Naive thymus-derived CD4-positive, alpha-beta T cell (primary cell): Measurements from ENCODE around the gene ABHD2. TPM values are rescaled to one million over a fixed set of nuclear protein-coding genes. Genes with fewer than 3 reads are reported as not detected.

Experiments used
- ATAC-seq: fragments of 150-1000 bp; cut with Tn5 transposase; 2 replicates; pipeline ENCODE4 v1.10.0; 2021; ENCODE audit warnings: mild to moderate bottlenecking, moderate library complexity
- CTCF ChIA-PET: fragments of 350-600 bp; sonication (Branson Sonifier 250); formaldehyde crosslinking; loops from one replicate; lab custom pipeline; 2021; ENCODE audit warnings: antibody characterized with exemption; lab: Charles Lee
- POLR2A ChIA-PET: fragments of 350-600 bp; sonication (Branson Sonifier 250); formaldehyde crosslinking; loops from one replicate; lab custom pipeline; 2021; ENCODE audit warnings: antibody characterized with exemption, inconsistent platforms; lab: Charles Lee
- DNase-seq, 9 donors: peaks; one replicate each; pipeline versions ENCODE4 v3.0.0 to v3.0.0-alpha.2; 2020 to 2022; ENCODE audit warnings: mixed read lengths in 1 of 9
- H3K27ac ChIP-seq: one replicate; pipeline ENCODE4 v1.7.0; 2013; ENCODE audit warnings: mild to moderate bottlenecking, low read depth, low read length, moderate library complexity
- H3K27me3 ChIP-seq, 2 donors: one replicate each; pipeline ENCODE4 v1.7.0; 2013; ENCODE audit warnings: low read length in 2 of 2, mild to moderate bottlenecking in 2 of 2, moderate library complexity in 2 of 2; ENCODE audit not compliant: control insufficient read depth in 2 of 2, insufficient read depth in 2 of 2
- H3K36me3 ChIP-seq, 3 experiments: 1 replicate in 2 of 3; 2 replicates in 1 of 3; pipeline ENCODE4 v1.7.0; 2013; ENCODE audit warnings: low read length in 3 of 3, mild to moderate bottlenecking in 3 of 3, moderate library complexity in 1 of 3; ENCODE audit not compliant: insufficient read depth in 3 of 3, control insufficient read depth in 2 of 3
- H3K4me1 ChIP-seq, 2 donors: one replicate each; pipeline ENCODE4 v1.7.0; 2013; ENCODE audit warnings: low read length in 2 of 2, mild to moderate bottlenecking in 2 of 2, moderate library complexity in 1 of 2; ENCODE audit not compliant: control insufficient read depth in 2 of 2, insufficient read depth in 2 of 2
- H3K4me3 ChIP-seq: 2 replicates; pipeline ENCODE4 v1.7.0; 2013; ENCODE audit warnings: mild to moderate bottlenecking, low read length
- H3K9me3 ChIP-seq, 3 experiments: 1 replicate in 2 of 3; 2 replicates in 1 of 3; pipeline ENCODE4 v1.7.0; 2013; ENCODE audit warnings: low read length in 3 of 3; ENCODE audit not compliant: control insufficient read depth in 2 of 3
- H3K27ac Mint-ChIP-seq, 9 donors: one replicate each; pipeline ENCODE4 v1.8.0; 2020 to 2022; ENCODE audit warnings: mixed read lengths in 9 of 9, mild to moderate bottlenecking in 8 of 9, moderate library complexity in 5 of 9, inconsistent platforms in 2 of 9
- H3K27me3 Mint-ChIP-seq, 5 donors: one replicate each; pipeline ENCODE4 v1.8.0; 2021 to 2022; ENCODE audit warnings: mixed read lengths in 5 of 5, mild to moderate bottlenecking in 1 of 5
- H3K36me3 Mint-ChIP-seq, 5 donors: one replicate each; pipeline ENCODE4 v1.8.0; 2020 to 2022; ENCODE audit warnings: mixed read lengths in 5 of 5, mild to moderate bottlenecking in 3 of 5, inconsistent platforms in 1 of 5
- H3K4me1 Mint-ChIP-seq, 7 donors: one replicate each; pipeline ENCODE4 v1.8.0; 2020 to 2022; ENCODE audit warnings: mixed read lengths in 7 of 7, mild to moderate bottlenecking in 3 of 7, inconsistent platforms in 1 of 7
- H3K4me3 Mint-ChIP-seq, 10 donors: one replicate each; pipeline ENCODE4 v1.8.0; 2020 to 2022; ENCODE audit warnings: mild to moderate bottlenecking in 10 of 10, mixed read lengths in 10 of 10, moderate library complexity in 6 of 10, inconsistent platforms in 2 of 10
- H3K9me3 Mint-ChIP-seq, 11 donors: one replicate each; pipeline ENCODE4 v1.8.0; 2020 to 2022; ENCODE audit warnings: mixed read lengths in 11 of 11, mild to moderate bottlenecking in 4 of 11, inconsistent platforms in 1 of 11, moderate library complexity in 1 of 11
- intact Hi-C, 2 donors: fragments of 100-400 bp; cut with micrococcal nuclease; formaldehyde crosslinking; loops; one replicate each; pipeline ENCODE4 v1.15.1; 2023
- polyA plus RNA-seq, 2 donors: library from polyadenylated mRNA; unstranded; fragments of 300-500 nt; fragmentation: Illumina TruSeq; gene quantifications; one replicate each; pipeline ENCODE4 v1.2.3, GENCODE V29; 2021
- total RNA-seq, 6 experiments: library from RNA in 5 of 6; stranded (reverse) in 5 of 6; gene quantifications; 1 replicate in 5 of 6; 2 replicates in 1 of 6; pipeline ENCODE4 v1.2.3 and lab custom pipeline; 2021 to 2026

The ABHD2 gene
- total and polyA plus RNA-seq, 7 experiments from 2014 or later, result 19.4 to 85.0 (median 63.6) TPM

DNA sequence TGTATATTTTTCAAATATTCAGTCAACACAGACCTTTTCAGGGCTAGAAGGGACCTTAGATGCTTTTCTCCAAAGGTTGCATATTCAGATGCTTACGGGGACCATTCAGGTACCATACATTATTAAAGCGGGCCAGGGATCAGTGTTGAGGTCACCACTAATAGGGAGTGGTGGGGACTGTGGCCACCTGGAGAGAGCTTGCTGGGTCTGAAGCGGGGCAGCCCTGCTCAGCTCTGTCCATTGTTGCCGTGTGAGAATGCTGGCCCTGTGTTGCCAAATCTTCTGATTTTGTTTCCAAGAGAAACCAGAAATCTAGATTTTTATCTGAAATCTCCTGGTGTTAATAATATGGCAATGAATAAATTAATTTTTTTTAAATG, 23.7 kb downstream of the ABHD2 start:
- intact Hi-C loops, result no loop called here
- H3K27me3 ChIP-seq, result no peaks in the 10 kb centered on the region
- no peaks in the 10 kb centered on the region for H3K9me3 ChIP-seq
- CTCF ChIA-PET, result interaction anchor here (1.8 kb wide), 1 partner anchor 13 kb away, joined by 4 read pairs; no protein-coding TSS in a partner anchor
- H3K4me3 ChIP-seq, result no peak overlapping the region
- peaks cover 3 to 41% (median 6%) of the 10 kb centered on the region in 5 donors for H3K36me3 Mint-ChIP-seq
- H3K27ac ChIP-seq, result no peak overlapping the region
- H3K4me1 ChIP-seq, result peaks cover 0 to 9% of the 10 kb centered on the region in 2 donors
- no peak overlapping the region for H3K27ac Mint-ChIP-seq
- no peak overlapping the region for H3K4me3 Mint-ChIP-seq
- H3K27me3 Mint-ChIP-seq, result no peaks in the 10 kb centered on the region
- peaks cover 8 to 45% (median 21%) of the 10 kb centered on the region in 7 donors for H3K4me1 Mint-ChIP-seq
- ATAC-seq (no peak), DNase-seq (no peak)
- no peaks in the 10 kb centered on the region for H3K9me3 Mint-ChIP-seq
- POLR2A ChIA-PET, result no interaction called here
- peaks cover 0 to 28% (median 8%) of the 10 kb centered on the region in 3 experiments for H3K36me3 ChIP-seq

DNA sequence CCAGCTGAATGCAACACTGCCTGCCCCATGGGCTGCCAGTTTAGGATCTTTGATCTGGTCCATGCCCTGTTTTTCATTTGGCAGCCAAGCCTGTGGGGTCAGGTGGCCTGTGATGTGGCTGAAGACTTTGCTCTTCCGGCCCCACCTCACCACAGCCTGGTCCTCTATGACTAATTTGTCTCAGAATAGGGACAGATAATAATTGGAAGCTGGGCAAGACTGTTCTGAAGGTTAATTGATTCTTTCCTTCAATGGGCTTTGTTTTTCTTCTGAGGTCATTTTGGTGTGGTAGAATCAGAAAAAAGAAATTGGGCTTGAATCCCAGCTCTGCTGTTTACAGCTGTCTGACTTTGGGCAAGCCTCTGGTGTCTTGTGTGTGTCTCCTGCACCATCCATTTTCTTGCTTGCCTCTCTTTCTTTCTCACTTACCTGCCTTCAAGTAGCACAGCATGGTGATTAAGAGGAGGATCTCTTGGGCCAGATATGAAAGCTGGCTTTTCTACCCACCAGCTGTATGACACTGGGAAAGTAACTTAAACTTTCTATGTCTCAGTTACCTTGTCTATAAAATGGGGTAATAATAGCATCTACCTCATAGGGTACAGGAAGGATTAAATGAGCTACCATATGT, 24.2 kb downstream of the ABHD2 start:
- no peaks in the 10 kb centered on the region for H3K9me3 ChIP-seq
- peaks cover 0 to 9% of the 10 kb centered on the region in 2 donors for H3K4me1 ChIP-seq
- Mint-ChIP-seq H3K4me3 (no peak overlapping the region), H3K27me3 (no peaks in the 10 kb centered on the region), H3K27ac (peak overlapping the region in 2 of 9 donors; percentile 2 to 80), H3K9me3 (no peaks in the 10 kb centered on the region), H3K36me3 (peaks cover 5 to 38% (median 8%) of the 10 kb centered on the region in 5 donors), H3K4me1 (peaks cover 6 to 40% (median 16%) of the 10 kb centered on the region in 7 donors)
- no peak overlapping the region for H3K27ac ChIP-seq
- DNase-seq, result no peak
- ChIA-PET POLR2A (no interaction called here), CTCF (interaction anchor here (1.3 to 1.8 kb wide), 2 partner anchors 14 to 18 kb away, joined by 3 to 4 read pairs; no protein-coding TSS in a partner anchor)
- H3K36me3 ChIP-seq, result peaks cover 0 to 32% (median 8%) of the 10 kb centered on the region in 3 experiments
- intact Hi-C loops, result no loop called here
- no peak overlapping the region for H3K4me3 ChIP-seq
- ATAC-seq, result peak; percentile 31
- H3K27me3 ChIP-seq, result no peaks in the 10 kb centered on the region

DNA sequence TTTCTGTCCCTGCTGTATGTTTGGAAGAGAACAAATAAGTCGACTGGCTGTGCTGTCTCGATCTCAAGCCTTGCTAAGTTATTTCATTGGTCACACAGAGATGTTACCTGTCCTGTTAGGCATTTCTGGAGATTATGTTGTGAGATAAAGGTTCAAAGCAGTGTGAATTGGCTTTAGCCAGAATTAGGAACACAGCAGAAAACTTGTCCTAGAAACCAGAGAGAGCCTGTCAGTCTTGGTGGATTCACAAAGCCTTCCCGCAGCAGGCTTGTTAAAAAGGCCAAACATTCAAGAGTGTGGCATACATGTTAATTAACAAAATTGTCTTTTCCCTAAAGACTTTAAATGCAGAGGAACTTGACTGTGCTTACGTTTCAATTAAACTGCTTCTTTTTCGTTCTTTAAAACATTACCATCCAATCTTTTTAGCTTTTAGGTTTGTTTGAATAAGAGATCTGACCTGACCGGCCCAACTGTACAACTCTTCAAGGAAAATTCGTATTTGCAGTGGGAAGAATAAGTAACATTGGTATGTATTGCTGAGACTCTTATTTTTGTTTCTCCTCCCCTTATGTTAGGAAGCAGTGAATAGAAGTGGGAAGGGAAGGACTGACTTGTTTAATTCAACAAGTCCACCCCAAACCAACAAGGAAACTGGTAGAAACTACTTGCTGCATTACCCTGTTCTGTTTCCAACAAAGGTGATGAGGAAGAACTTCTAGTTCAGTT, 25.2 kb downstream of the ABHD2 start:
- H3K4me3 ChIP-seq, result no peak overlapping the region
- peaks cover 8 to 38% (median 12%) of the 10 kb centered on the region in 5 donors for H3K36me3 Mint-ChIP-seq
- peaks cover 0 to 9% of the 10 kb centered on the region in 2 donors for H3K4me1 ChIP-seq
- H3K36me3 ChIP-seq, result peaks cover under 1 to 39% (median 8%) of the 10 kb centered on the region in 3 experiments
- CTCF ChIA-PET, result interaction anchor here (1.0 to 1.8 kb wide), 3 partner anchors 15 to 17 kb away, joined by 3 to 4 read pairs (median 3); no protein-coding TSS in a partner anchor
- ATAC-seq, result no peak
- H3K27ac ChIP-seq, result no peak overlapping the region
- H3K9me3 ChIP-seq, result no peaks in the 10 kb centered on the region
- intact Hi-C loops, result no loop called here
- POLR2A ChIA-PET, result no interaction called here
- H3K9me3 Mint-ChIP-seq, result no peaks in the 10 kb centered on the region
- no peak overlapping the region for H3K4me3 Mint-ChIP-seq
- H3K4me1 Mint-ChIP-seq, result peaks cover 6 to 30% (median 16%) of the 10 kb centered on the region in 7 donors
- no peaks in the 10 kb centered on the region for H3K27me3 ChIP-seq
- H3K27me3 Mint-ChIP-seq, result no peaks in the 10 kb centered on the region
- H3K27ac Mint-ChIP-seq, result peak overlapping the region in 4 of 9 donors; percentile 1 to 55 (median 16)
- DNase-seq, result no peak

DNA sequence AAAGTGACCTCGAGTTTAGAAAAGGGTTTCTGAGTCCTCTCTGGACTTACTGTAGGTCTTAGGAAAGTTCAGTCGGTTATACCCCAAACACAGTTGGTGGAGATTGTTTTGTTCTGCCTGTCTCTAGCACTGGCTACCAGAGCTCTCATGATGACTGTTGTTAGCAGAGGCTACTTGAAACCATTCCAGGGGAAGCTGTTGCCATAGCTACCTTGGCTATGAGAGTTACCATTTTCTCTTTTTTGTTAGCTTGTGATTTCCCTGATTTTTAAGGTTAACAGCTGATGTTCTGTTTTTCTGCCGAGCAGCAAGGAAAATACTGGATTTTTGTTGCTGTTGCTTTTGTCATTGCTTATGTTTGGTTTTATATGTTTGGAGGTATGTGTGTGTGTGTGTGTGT, 26.7 kb downstream of the ABHD2 start:
- H3K4me3 Mint-ChIP-seq, result no peak overlapping the region
- no peaks in the 10 kb centered on the region for H3K9me3 ChIP-seq
- POLR2A ChIA-PET, result no interaction called here
- CTCF ChIA-PET, result interaction anchor here (0.9 to 1.1 kb wide), 3 partner anchors 12 to 57 kb away, joined by 3 to 5 read pairs (median 4); no protein-coding TSS in a partner anchor
- no peak for ATAC-seq
- no peaks in the 10 kb centered on the region for H3K27me3 Mint-ChIP-seq
- H3K36me3 ChIP-seq, result peaks cover 6 to 54% (median 8%) of the 10 kb centered on the region in 3 experiments
- peaks cover 0 to 9% of the 10 kb centered on the region in 2 donors for H3K4me1 ChIP-seq
- H3K27ac Mint-ChIP-seq, result peak overlapping the region in 3 of 9 donors; percentile 36 to 73 (median 61)
- no peaks in the 10 kb centered on the region for H3K9me3 Mint-ChIP-seq
- H3K27me3 ChIP-seq, result no peaks in the 10 kb centered on the region
- no peak for DNase-seq
- intact Hi-C loops, result no loop called here
- peaks cover 5 to 24% (median 16%) of the 10 kb centered on the region in 7 donors for H3K4me1 Mint-ChIP-seq
- no peak overlapping the region for H3K27ac ChIP-seq
- H3K4me3 ChIP-seq, result no peak overlapping the region
- H3K36me3 Mint-ChIP-seq, result peaks cover 14 to 48% (median 23%) of the 10 kb centered on the region in 5 donors

DNA sequence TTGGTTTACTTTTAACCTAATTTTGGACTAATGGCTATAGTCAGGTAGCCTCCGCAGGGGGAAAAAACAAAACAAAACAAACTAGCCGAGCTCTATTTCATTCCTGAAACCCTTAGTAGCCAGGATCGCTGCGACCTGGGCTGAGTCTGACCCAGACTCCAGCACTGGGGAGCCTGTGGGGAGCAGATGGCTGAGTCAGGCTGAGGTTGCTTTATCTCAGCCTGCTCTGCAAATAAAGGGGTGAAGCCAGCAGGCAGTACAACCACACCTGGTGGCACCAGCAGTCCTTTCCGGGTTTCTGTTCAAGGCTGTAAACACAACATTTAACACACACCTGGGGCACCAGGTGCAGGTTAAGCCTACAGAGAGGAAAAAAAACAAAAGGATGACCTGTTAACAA, 27.3 kb downstream of the ABHD2 start:
- peaks cover 14 to 47% (median 23%) of the 10 kb centered on the region in 5 donors for H3K36me3 Mint-ChIP-seq
- CTCF ChIA-PET, result interaction anchor here (0.9 to 1.0 kb wide), 2 partner anchors 11 to 14 kb away, joined by 4 to 5 read pairs; no protein-coding TSS in a partner anchor
- peak overlapping the region in 1 of 9 donors; percentile 65 for H3K27ac Mint-ChIP-seq

DNA sequence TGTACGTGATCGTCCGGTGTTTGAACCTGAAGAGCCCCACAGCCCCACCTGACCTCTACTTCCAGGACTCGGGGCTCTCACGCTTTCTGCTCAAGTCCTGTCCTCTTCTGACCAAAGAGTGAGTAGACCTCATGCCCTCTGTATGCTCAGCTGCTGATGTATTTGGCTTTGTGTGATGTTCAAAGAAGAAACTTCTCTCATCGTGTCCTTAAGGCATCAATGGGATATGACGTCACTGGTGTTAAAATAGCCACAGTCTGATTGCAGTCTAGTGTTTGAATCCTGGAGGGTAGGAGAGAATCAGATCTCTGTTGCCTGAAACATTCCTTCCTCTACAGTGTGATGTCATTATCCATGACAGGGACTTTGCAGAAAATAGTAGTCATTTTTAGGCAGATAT, 28.1 kb downstream of the ABHD2 start:
- no peak overlapping the region for H3K4me3 Mint-ChIP-seq
- H3K27me3 Mint-ChIP-seq, result no peaks in the 10 kb centered on the region
- Histone ChIP-seq H3K9me3 (no peaks in the 10 kb centered on the region), H3K27me3 (no peaks in the 10 kb centered on the region), H3K36me3 (peaks cover 6 to 61% (median 8%) of the 10 kb centered on the region in 3 experiments), H3K4me1 (peaks cover 0 to 7% of the 10 kb centered on the region in 2 donors), H3K27ac (no peak overlapping the region), H3K4me3 (no peak overlapping the region)
- ATAC-seq (no peak), DNase-seq (no peak)
- peaks cover 5 to 15% (median 11%) of the 10 kb centered on the region in 7 donors for H3K4me1 Mint-ChIP-seq
- ChIA-PET CTCF (no interaction called here), POLR2A (no interaction called here)
- peaks cover 14 to 49% (median 23%) of the 10 kb centered on the region in 5 donors for H3K36me3 Mint-ChIP-seq
- intact Hi-C loops, result no loop called here
- peak overlapping the region in 3 of 9 donors; percentile 25 to 51 (median 28) for H3K27ac Mint-ChIP-seq
- H3K9me3 Mint-ChIP-seq, result no peaks in the 10 kb centered on the region

More for the DNA sequence above, 27.3 kb downstream of the ABHD2 start:
- DNase-seq, result no peak
- no peak for ATAC-seq
- POLR2A ChIA-PET, result no interaction called here
- no peaks in the 10 kb centered on the region for H3K9me3 Mint-ChIP-seq
- no peak overlapping the region for H3K4me3 Mint-ChIP-seq
- intact Hi-C loops, result no loop called here
- H3K27ac ChIP-seq, result no peak overlapping the region
- H3K27me3 ChIP-seq, result no peaks in the 10 kb centered on the region
- no peaks in the 10 kb centered on the region for H3K27me3 Mint-ChIP-seq
- H3K4me1 ChIP-seq, result peaks cover 0 to 9% of the 10 kb centered on the region in 2 donors
- H3K36me3 ChIP-seq, result peaks cover 6 to 54% (median 8%) of the 10 kb centered on the region in 3 experiments
- H3K9me3 ChIP-seq, result no peaks in the 10 kb centered on the region
- H3K4me3 ChIP-seq, result no peak overlapping the region
- peaks cover 5 to 19% (median 13%) of the 10 kb centered on the region in 7 donors for H3K4me1 Mint-ChIP-seq
